GM12892 (cell line): ENCODE measurements around the gene MBLAC1.
"Not testable (repeated sequence)": the region's sequence is repeated elsewhere in the genome, so short reads cannot be mapped to it uniquely, and the experiment has no call there.

Experiments used
- DNase-seq: peaks from one replicate; pipeline ENCODE4 v3.0.0; 2011; ENCODE audit not compliant: insufficient read length
- FAIRE-seq: peaks from 2 replicates; lab custom pipeline; 2011; peaks lifted over from hg19 to GRCh38; lab: Jason Lieb, UNC
- POLR2A ChIP-seq: IDR thresholded peaks from 2 replicates; pipeline ENCODE4 v1.6.1; 2011; ENCODE audit warnings: low read depth, low read length, control low read depth
- POLR2AphosphoS5 ChIP-seq: IDR thresholded peaks from 2 replicates; pipeline ENCODE4 v1.6.1; 2011; ENCODE audit warnings: low read depth, low read length, control low read depth
- TAF1 ChIP-seq: IDR thresholded peaks from 2 replicates; pipeline ENCODE4 v1.6.1; 2011; ENCODE audit warnings: low read depth, mild to moderate bottlenecking, control low read depth, low read length, borderline replicate concordance

MBLAC1 gene

DNA sequence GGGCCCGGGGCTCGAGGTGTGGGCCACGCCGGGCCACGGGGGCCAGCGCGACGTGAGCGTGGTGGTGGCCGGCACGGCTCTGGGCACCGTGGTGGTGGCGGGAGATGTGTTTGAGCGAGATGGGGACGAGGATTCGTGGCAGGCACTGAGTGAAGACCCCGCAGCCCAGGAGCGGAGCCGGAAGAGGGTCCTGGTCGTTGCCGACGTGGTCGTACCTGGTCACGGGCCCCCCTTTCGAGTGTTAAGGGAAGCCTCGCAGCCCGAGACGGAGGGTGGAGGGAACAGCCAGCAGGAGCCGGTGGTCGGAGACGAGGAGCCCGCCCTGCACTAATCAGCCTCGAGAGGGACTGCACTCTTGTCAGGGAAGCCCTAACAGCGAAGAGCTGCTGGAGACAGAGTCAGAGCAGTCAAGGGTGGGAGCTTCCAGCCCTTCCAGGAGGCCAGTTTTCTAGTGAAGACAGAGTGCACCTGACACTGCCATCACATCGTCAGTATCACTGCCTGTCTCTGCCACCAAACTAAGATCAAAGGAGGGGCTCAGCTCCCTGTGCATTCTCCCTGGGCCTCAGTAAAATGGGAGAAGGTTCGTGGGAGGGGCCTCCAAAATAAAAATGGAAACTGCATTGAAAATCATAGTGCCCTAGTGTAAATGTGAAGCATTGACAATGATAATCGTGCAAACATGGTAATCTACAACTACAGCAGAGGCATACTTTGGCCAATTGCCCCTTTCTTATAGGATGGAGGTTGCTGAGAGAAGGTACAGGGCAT lies 1.3 kb downstream of the MBLAC1 start:
- DNase-seq (no peak), FAIRE-seq (no peak)
- TF ChIP-seq POLR2A (no peak), TAF1 (no peak), POLR2AphosphoS5 (no peak)

DNA sequence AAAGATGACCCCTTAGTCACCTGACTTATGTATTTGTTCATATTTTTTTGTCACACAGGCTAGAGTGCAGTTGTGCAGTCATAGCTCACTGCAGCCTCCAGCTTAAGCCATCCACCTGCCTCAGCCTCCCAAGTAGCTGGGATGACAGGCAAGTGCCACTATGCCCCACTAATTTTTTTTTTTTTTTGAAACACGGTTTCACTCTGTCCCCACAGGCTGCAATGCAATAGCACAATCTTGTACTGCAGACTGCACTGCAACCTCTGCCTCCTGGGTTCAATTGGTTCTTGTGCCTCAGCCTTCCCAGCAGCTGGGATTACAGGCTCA lies 1.8 kb downstream of the MBLAC1 start:
- no peak for DNase-seq
- no peak for FAIRE-seq
- TF ChIP-seq TAF1: no peak
- TF ChIP-seq POLR2AphosphoS5: no peak
- TF ChIP-seq POLR2A: no peak

DNA sequence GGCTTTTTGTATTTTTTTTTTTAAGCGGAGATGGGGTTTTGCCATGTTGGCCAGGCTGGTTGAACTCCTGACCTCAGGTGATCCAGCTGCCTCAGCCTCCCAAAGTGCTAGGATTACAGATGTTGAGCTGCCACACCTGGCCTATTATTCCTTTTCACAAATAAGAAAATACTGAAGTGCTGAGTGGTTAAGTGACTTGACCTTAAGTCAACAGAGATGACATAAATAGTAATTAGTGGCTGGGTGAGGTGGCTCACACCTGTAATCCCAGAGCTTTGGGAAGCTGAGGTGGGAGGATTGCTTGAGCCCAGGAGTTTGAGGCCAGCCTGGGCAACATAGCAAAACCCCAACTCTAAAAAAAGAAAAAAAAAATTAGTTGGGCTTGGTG lies 3.4 kb downstream of the MBLAC1 start:
- DNase-seq, FAIRE-seq: not testable (repeated sequence)

DNA sequence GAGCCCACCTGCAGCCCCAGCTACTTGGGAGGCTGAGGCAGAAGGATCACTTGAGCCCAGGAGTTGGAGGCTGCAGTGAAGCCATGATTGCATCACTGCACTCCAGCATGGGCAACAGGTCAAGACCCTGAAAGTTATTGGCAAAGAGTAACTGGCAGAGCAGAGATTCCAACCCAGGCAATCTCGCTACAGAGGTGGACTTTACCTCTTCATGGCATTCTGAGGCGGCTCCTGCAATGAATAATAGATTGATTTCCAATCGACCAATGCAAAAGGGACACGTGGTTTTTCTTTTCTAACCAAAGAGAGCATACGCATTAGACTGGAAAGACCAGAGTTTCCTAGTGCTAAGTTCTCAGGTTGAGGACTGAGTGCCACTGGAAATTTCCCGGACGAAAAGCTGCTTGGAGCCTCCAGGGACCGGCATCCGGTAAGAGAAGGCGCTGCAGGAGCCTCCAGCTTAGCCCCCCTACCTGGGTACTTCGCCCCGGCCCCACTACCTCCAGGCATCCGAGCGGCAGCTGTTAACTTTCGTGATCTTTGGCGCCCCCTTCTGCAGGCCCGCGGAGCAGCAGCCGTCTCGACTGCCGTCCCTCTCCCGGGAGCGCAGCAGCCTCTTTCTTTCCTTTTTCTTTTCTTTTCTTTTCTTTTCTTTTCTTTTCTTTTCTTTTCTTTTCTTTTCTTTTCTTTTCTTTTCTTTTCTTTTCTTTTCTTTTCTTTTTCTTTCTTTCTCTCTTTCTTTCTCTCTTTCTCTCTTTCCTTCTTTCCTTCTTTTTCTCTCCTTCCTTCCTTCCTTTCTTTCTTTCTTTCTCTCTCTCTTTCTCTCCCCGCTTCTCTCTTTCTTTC lies 4.1 kb downstream of the MBLAC1 start:
- no peak for TF ChIP-seq TAF1
- TF ChIP-seq POLR2AphosphoS5: no peak
- FAIRE-seq (peak; percentile 65), DNase-seq (no peak)

DNA sequence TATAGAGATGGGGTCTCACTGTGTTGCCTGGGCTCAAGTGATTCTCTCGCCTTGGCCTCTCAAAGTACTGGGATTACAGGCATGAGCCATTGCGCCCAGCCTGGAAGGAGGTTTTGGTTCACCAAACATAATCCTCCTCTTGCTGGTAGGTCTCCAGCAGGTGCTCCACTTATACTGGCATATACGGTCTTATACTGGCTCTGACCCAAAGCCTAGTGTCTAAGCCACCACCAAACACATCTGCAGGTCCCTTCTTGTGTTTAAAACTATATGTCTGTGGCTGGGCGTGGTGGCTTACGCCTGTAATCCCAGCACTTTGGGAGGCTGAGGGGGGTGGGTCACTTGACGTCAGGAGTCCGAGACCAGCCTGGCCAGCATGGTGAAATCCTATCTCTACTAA lies 5.4 kb downstream of the MBLAC1 start:
- no peak for FAIRE-seq
- no peak for DNase-seq
- TF ChIP-seq TAF1 (no peak), POLR2AphosphoS5 (no peak), POLR2A (no peak)

DNA sequence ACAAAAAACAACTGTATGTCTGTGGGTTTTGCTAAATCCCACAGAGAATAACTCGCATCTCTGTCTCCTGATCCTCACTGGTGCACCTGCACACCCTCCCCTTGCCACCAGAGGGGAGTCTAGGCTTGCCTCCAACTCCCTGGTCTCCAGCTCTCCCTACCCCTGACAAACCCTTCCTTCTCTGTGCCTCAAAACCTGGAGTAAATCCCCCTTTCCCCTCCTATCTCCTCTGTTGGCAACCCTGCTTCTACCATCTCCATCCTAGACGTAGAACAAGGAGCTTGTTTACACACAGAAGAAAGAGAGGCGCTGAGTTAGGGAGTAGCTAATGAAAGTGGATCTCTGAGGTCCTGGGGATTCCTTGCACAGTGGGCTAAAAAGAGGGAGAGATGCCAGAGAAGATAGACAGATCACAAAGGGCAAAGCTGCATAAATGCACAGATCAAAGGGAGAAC lies 6.0 kb downstream of the MBLAC1 start:
- TF ChIP-seq TAF1 (no peak), POLR2AphosphoS5 (no peak)
- peak; percentile 94 for FAIRE-seq
- peak; percentile 70 for DNase-seq

DNA sequence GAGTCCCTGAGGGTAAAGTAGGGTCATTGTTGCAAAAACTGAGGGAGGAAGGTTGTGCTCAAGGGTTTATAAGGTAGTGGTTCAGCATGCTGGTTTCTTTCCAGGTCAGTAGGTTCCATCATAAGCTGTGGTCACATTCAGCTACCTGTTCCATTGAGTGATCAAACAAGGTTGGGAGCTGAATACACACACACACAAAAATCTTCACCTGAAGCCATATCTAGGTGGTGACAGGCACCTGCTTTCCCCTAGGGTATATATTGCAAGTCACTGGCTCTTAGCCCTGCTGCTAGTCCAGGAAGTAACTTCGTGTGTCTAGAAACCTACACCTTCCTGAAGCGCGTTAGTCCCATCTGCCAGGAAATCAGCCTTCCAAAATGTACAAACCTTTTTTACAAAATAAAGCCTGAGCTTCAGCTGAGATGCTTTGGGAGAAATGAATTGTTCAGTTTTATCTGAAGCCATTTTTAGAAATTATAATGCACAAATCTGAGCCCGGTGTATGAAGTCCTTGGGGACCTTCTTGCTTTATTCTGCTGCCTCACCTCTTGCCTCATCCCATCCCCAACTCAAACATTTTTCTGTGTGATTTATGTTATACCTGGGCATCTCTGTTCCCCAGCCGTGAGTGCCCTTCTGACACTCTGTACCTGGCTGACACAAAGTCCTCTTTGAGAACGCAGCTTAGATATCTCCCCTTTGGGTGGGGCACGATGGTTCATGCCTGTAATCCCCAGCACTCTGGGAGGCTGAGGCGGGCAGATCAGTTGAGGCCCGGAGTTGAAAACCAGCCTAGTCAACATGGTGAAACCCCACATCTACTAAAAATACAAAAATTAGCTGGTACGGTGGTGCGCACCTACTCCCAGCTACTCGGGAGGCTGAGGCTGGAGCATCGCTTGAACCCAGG lies 11.3 kb downstream of the MBLAC1 start:
- FAIRE-seq: peak; percentile 74
- no peak for TF ChIP-seq POLR2AphosphoS5
- TF ChIP-seq TAF1: no peak
- TF ChIP-seq POLR2A: no peak
- no peak for DNase-seq

DNA sequence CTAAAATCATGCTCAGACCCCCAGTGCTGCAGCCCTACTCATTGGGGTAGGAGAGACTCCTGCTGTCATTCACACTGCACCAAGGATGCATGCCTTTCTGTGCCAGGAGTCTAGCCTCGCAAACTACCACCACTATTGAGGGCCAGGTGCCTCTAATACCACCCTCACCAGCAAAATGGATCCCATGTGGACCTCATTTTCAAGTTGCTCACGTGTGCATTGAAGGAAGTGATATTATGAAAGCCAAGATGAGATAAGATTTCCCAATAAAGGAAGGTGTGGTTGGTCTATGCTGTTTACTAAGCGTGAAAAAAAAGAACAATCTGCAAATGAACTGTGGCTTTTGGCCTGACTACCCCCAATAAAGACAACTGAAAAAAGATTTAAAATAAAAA lies 14.8 kb downstream of the MBLAC1 start:
- FAIRE-seq (no peak), DNase-seq (no peak)
- TF ChIP-seq POLR2AphosphoS5 (no peak), TAF1 (no peak), POLR2A (no peak)

DNA sequence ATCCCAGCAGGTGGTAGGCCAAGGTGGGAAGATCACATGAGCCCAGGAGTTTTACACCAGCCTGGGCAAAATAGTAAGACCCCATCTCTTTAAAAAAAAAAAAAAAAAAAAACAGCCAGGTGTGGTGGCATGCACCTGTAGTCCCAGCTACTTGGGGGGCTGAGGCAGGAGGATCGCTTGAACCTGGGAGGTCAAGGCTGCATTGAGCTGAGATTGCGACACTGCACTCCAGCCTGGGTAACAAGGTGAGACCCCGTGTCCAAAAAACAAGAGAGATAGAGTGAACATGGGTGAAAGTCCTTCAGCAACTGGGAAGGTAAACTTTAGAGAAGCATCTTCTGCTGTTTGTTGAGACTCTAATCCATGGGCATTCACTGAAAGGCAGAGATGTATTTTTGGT lies 15.7 kb downstream of the MBLAC1 start:
- TF ChIP-seq TAF1: no peak
- no peak for TF ChIP-seq POLR2A
- no peak for TF ChIP-seq POLR2AphosphoS5
- no peak for FAIRE-seq
- DNase-seq: no peak

DNA sequence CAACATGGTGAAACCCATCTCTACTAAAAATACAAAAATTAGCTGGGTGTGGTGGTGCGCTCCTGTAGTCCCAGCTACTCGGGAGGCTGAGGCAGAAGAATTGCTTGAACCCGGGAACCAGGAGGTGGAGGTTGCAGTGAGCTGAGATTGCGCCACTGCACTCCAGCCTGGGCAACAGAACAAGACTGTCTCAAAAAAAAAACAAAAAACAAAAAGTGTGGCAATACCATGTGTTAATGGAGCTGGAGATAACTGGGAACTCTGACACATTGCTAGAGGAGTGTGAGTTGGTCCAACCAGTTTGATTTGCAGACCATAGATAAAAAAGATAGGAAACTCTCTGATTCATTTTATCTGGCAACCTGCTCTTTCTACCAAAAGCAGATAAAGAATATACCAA lies 19.6 kb downstream of the MBLAC1 start:
- DNase-seq, FAIRE-seq: not testable (repeated sequence)

DNA sequence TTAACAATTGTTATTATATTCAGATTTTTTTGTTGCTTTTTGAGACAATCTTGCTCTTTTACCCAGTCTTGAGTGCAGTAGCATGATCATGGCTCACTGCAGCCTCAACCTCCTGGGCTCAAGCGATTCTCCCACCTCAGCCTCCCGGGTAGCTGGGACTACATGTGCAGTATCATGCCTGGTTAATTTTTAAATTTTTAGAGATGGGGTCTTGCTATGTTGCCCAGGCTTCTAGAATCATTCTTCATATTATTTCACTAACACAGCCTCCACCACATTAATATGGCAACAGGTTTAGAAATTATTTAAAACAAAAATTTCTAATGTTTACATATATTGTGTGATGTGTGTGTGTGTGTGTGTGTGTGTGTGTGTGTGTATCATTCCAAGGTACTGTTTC lies 20.5 kb downstream of the MBLAC1 start:
- DNase-seq (no peak), FAIRE-seq (no peak)

More for the DNA sequence above, 20.5 kb downstream of the MBLAC1 start:
- TF ChIP-seq TAF1 (no peak), POLR2A (no peak), POLR2AphosphoS5 (no peak)
